Activated CD4-positive, alpha-beta T cell treated with anti-CD3 and anti-CD28 coated beads, Interleukin-2, amount 50 U/mL, for 16 hours (primary cell): ENCODE data around the gene SLC36A1.
"Not testable (repeated sequence)": the region's sequence is repeated elsewhere in the genome, so short reads cannot be mapped to it uniquely, and the experiment has no call there.

Experiments used
- DNase-seq: peaks from one replicate; pipeline ENCODE4 v3.0.0-alpha.2; 2020

SLC36A1 gene

DNA sequence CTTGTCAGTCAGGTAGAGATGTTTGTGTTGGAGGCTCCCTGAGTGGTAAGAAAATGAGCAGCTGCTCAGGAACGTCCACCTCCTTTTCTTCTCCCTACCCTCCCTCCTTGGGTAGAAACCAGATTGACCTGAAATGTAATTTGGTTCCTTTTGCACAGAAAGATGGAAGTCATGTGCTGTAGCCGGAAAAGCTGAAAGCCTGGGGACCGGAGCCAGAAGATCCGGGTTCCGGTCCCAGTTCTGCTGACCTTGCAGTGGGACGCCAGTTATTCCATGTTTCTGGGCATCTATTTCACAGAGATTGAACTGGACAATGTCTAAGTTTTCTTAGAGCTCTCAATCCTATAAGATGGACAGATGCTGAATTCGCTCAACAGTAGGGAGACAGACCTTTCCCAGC is 40.1 kb downstream of the SLC36A1 start:
- DNase-seq: no peak

DNA sequence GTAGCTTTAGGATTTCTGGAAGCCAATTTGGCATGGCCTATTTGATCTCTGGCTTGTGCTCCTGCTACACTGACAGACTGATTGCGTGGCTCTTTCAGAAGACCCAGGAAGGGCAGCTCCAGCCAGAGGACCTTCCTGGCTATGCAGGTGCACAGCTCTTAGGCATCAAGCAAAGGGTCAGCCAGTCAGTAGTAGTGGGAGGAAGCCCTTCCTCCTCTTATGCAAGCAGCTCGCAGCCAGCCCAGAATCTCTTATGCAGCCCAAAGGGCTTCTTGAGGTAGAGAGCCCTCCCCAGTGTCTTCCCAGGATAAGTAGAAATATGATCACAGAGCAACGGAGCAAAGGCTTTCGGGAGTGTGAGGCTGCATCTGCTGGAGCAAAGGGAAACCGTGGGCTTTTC is 43.2 kb downstream of the SLC36A1 start:
- DNase-seq: no peak

DNA sequence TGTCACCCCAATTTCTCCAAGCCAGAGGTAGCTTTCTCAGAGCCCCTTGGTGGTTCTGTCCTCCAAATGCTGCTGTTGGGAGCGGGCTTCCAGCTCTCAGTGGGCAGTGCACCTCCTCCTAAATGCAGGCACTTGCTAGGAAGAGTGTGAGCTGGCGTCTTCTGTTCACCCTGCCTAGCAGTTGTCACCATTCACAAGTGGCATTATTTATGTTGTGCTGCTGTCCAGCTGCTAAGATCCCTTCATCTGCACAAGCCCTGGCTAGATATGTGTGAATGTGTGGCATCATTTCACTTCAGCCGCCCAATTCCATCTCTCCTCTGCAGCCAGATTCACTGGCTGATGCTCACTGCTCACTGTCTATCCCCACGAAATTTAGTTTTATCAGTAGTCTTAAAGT is 43.7 kb downstream of the SLC36A1 start:
- no peak for DNase-seq

DNA sequence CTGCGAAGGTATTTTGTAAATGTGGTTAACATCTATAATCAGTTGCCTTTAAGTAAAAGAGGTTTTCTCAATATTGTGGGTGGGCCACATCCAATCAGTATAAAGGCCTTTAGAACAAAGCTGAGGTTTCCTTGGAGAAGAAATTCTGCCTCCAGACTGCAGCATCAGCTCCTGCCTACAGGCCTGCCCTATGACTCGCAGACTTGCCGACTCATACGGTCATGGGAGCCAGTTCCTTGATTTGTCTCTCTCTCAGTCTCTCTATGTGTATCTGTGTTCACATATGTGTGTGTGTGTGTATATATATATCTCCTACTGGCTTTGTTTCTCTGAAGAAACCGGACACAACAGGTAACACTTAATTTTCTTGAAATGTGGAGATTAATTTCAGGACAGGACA is 45.3 kb downstream of the SLC36A1 start:
- DNase-seq: no peak

DNA sequence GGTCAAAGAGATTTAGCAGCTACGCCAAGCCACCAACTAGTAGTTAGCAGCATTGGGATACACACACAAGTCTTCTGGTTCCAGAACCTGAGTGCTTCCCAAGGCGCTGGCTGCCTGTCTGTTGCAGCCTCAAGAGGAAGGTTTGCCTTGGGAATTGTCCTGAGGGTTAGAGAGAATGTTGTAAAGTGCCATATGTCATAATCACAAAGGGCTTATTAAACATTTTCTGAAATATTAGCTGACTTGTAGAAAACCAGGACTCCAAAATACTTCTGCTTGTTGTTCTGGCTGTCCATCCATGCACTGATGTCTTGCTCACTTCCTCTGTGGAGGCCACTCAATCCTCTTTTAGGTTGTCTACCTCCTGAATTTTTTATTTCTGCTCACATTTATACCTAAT is 46.3 kb downstream of the SLC36A1 start:
- DNase-seq: no peak

DNA sequence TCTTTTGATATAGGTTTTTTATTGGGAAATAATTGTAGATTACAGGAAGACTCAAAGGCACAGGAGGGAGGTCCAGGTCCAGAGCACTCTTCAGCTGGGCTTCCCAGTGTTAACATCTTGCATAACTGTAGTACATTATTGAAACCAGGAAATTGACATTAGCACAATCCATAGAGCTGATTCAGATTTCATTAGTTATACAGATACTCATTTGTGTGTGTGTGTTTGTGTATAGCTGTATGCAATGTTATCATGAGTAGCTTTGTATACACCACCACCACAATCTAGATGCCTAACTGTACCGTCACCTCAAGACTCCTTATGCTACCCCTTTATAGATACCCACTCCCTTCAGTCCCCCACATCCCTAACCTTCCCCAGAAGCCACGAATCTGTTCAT is 47.9 kb downstream of the SLC36A1 start:
- DNase-seq: no peak

DNA sequence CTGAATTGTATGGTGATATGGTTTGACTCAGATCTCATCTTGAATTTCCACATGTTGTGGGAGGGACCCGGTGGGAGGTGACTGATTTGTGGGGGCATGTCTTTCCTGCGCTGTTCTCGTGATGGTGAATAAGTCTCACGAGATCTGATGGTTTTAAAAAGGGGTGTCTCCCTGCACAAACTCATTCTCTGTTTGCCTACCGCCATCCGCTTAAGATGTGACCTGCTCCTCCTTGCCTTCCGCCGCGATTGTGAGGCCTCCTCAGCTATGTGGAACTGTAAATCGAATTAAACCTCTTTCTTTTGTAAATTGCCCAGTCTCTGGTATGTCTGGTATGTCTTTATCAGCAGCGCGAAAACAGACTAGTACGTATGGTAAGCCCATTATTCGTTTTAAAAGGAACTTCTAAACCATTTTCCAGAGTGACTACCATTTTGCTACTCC is 48.7 kb downstream of the SLC36A1 start:
- DNase-seq: no peak

DNA sequence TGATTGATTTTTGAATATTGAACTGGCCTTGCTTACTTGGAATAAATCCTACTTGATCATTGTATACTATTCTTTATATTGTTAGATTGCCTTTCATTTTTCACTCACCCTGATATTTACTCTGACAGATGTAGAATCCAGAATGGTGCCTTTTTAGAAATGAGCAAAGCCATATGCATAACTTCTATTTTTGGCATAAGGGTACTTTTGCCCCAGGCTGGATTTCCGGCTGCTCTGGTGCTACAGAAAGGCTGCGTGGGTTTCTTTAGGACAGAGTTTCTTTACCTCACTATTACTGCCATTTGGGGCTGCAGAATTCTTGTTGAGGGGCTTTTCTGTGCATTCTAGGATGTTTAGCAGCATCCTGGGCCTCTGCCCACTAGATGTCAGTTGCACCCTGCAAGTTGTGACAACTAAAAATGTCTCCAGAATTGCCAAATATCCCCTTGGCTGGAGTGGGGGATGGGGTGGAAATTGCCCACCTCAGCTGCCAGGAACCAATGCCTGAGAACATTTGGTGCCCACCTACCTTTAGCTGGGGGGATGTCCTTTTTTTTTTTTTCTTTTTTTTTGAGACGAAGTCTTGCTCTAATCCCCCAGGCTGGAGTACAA is 50.1 kb downstream of the SLC36A1 start:
- no peak for DNase-seq

DNA sequence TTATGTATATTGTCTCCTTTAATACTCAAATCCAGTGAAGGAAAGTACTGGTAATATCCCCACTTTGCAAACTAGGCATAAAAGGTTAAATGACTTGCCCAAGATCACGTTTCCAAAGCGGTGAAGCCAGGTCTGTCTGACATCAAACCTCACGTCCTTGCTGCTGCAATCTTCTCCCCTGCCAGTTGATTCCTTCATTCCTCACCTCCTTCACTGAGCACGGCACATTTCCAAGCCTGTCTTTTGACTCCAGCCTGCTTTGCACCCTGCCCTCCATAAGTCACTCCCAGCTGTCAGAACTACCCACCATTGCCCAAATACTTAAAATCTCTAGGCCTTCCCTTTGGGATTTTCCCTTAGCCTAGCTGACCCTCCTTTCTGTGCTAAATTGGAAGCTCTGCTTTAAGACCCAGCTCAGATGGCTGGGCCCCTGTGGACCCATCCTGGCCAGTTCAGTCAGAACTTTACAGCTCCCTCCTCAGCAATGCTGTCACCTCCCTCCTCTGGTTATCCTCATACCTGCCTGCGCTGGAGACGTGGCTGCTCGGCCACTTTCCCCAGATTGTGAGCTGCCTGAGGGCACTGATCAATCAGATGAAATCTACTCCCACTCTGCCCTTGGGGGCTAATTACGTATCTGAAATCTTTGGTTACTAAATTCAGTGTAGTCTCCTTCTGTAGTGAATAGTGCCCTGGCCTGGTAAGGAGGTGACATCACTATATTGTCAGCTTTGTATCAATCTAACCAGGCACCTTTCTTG is 51.2 kb downstream of the SLC36A1 start:
- no peak for DNase-seq

DNA sequence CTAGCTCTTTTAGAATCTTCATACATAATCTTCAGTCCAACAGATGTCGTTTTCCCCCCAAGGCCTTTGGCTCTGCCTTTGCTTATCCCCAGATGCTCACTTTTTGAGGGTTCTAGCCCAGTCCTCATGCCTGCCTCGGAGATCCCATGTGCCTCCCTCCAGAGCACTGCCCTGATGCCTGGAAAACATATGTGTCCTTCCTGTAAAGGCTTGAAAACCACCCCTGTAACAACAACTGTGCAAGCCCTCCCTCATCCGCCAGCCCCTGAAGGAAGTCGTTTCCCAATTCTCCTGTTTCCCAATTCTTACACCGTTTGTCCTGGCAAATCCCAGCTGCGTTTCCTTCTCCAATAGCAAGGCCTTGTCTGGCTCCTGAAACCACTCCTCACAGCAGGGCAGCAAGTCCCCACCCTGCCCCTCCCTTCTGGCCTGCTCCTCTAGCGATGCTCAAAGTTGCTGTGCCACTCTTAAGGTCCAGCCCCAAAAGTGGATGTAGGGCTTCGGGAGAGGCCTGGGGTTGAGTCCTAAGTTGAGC is 52.2 kb downstream of the SLC36A1 start:
- DNase-seq: no peak

DNA sequence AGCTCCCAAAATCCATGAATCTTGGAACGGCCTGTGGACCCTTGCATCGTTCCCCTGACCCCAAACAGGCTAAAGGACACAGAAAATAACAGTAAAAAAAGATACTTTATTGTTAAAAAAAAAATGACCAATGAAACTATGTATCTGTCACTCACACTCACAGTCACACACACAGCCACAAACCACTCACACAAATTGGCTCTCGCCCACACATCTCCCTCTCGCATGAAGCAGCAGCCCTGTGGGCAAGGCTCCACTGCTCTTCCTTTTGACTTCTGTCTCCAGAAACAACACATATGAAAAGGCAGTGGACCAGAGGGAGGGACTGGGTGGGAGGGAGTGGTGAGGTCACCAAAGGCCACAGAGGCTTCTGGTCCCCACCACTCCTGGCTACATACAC is 56.6 kb downstream of the SLC36A1 start:
- DNase-seq: no peak

DNA sequence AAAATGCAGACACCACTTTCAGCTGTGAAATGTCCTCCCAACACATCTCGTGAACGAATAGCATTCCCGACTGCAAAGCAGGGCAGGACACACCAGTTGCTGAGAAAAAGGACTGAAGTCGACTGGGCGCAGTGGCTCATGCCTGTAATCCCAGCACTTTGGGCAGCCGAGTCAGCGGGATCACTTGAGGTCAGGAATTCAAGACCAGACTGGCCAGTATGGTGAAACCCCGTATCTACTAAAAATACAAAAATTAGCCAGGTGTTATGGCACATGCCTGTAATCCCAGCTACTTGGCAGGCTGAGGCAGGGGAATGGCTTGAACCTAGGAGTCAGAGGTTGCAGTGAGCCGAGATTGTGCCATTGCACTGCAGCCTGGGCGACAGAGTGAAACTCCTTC is 60.9 kb downstream of the SLC36A1 start:
- not testable (repeated sequence) for DNase-seq

DNA sequence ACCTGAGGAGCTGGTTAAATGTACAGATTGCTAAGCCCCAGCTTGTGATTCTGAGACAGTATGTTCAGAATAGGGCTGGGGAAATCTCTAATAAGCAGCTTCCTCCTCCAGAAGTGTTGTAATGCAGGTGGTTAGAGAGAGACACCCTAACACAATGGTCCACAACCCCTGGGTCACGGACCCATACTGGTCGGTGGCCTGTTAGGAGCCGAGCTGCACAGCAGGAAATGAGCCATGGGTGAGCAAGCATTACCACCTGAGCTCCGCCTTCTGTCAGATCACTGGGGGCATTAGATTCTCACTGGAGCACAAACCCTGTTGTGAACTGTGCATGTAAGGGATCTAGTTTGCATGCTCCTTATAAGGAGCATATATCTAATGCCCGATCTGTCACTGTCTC is 61.8 kb downstream of the SLC36A1 start:
- no peak for DNase-seq

DNA sequence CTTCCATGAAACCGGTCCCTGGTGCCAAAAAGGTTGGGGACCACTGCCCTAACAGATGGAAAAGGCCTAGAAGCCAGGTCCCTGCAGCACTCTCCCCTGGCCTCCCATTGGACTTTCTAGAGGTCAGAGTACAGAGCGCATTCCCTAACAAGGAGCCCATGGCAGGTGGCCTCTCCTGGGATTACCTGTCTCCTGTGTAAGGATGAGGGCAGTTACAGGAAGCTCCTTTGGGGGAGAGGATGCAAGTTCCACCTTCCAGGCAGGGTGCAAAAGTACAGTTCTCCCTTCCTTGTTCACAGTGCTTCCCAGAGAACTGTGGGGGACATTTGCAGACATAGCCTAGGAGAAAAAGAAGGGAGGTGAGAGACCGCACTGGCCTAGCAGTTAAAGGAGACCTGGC is 62.4 kb downstream of the SLC36A1 start:
- no peak for DNase-seq

DNA sequence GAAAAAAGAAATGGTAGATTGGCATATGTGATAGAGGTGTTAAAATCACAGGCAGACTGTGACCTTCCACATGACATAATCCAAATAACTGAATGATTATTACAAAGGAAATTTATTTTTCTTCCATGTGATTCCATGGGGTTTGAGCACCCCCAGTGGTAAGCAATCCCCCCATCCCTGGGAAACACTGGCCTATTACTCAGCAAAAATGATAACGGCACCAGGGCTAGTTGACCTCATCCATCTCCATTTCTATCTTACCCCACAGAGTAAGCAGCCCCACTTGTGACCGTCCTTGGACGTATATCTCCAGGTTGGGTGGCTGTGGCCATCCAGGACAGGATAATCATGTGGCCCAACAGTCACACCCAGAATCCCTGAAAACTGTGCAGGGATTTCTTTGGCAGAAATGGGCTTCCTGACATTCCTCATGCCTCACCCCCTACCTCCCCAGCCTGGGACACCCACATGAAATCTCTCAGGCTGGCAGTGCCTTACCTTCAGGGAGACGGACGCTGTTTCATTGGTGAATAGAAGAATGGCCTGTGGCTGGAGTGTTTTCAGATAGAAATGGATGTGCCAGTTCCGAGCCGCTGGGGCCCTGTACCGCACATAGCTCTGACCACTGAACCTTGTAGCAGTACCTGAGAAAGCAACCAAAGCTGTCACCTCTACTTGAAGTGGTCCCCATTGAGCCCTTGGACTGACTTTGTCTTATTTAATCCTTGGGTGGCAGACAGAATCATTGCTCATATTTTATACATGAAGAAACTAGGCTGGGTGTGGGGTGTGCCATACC is 69.9 kb downstream of the SLC36A1 start:
- no peak for DNase-seq

DNA sequence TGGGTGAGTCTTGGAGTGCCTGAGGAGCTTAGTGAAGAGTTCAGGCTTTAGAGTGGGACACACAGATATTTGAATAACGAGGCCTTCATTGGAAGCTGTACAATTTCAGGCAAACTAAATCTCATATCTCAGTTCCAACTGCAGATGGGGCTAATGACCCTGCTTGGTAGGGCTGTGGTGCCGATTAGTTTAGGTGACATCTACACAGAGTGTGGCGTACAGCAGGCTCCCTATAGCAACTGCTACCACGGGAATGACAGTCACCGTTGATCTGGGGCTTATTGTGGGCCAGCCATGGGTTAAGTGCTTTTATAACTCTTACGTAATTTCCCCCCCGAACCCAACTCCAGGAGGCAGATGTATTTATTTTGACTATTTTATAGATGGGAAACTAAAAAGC is 72.9 kb downstream of the SLC36A1 start:
- no peak for DNase-seq

DNA sequence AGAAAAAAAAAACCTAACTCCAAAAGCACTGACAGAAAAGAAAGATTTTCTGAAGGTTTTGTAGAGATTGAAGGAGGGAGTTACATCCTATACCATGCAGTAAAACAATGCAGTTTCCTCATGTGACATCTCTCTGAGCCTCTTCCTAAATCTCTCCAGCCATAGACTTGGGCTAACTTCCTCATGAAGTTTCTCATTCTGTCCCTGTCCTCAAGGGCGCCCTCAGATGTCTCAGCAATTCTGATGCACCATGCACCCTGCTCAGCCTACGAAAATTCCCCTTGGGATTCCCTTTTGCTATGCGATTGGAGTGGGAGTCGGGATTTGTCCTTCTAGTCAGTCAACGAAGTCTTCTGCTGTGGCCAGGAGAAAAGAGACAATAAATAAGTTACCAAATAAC is 74.8 kb downstream of the SLC36A1 start:
- no peak for DNase-seq

DNA sequence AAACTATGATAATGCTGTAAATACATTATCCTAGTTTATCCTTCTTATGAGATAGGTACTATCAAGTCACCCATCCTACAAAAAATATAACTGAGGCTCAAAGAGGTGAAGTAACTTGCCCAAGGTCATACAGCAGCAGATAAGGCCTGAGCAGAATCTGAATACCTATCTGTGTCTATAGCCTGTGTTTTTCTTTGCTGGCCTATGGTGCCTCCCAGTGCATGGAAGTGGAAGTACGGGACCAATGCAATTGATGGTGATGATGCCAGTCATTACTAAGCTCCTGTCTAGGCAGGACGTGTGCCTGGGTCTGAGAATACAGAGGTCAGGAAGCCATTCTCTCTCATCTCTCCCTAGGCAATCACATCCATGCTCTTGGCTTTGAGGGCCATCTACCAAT is 75.9 kb downstream of the SLC36A1 start:
- DNase-seq: peak; percentile 63

DNA sequence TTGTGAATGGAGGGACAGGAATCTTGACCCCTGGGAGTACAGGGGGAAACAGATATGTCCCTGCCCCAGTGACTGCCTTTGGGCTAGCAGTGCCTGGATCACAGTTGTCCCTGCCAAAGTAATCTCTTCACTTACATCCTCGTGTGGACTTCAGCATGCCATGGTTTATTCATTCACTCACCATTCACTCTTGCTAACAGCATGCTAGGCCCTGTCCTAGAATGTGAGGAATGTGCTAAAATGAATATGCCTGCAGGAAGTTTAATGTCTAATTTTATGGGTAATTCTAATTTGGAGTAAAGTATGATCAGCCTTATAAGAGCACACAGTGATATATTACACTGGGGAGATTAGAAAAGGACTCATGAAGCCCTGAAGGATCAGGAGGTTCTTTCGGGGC is 80.8 kb downstream of the SLC36A1 start:
- DNase-seq: no peak

DNA sequence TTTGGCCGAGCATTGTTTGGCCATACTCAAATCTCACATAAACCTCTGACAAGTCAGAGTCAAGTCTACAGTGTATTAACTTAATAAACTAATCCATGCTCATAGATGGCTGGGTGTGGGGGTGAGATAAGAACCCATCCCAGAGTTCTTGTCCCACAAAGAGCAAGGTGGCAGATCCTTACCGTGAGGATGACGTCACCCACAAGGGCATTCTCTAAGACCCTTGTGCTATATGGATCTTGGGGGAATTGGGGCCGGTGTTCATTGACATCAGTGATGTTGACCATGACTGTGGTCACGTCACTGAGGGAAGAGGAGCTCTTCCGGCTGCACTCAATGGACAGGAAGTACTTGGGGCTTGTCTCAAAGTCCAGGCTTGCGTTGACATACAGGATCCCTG is 81.6 kb downstream of the SLC36A1 start:
- DNase-seq: no peak

DNA sequence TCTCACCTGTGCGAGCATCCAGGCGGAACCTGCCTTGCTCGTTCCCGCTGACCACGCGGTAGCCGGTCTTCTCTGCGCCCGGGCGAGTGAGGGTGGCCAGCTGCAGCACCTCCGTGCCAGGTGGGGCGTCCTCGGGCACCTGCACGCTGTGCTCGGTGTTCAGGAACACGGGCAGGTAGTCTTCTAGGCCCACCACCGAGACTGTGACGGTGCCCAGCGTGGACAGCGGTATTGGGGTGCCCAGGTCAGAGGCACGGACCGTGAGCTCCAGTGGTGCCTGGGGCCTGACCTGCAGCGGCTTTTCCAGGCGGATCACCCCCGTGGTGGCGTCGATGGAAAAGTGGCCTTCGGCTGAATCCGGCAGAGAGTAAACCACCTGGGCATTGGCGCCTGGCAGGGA is 84.2 kb downstream of the SLC36A1 start:
- DNase-seq: no peak

DNA sequence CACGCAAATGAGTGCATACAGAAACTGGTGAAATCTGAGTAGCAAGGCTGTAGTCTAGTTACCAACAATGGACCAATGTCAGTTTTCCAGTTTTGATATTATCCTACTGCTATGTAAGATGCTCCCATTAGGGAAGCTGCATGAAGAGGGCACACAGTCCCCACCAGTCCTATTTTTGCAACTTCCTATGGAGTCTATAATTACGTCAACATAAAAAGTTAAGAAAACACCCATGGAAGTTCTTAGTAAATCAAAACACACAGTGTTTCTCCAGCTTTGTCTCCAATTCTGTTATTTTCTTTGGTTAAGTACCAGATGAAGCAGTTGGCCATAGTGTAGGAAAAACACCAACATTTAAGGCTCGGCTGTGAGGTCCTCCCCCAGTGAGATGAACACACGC is 85.0 kb downstream of the SLC36A1 start:
- DNase-seq: no peak

DNA sequence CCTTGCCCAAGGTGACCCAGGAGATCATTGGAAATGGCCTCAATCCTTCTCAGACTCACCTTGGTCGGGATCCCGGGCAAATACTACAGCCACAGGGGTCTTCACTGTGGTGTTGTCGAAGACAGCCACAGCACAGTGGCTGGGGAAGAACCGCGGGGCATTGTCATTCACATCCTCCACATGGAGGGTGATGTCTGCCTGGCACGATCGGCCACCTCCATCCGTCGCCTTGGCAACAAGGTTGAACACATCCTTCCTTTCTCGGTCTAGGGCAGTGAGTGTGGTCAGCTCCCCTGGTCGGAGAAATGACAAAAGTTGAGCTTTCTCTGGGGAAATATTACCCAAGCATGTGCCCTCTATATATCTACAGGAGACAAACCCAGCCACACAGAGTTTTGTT is 86.9 kb downstream of the SLC36A1 start:
- no peak for DNase-seq

DNA sequence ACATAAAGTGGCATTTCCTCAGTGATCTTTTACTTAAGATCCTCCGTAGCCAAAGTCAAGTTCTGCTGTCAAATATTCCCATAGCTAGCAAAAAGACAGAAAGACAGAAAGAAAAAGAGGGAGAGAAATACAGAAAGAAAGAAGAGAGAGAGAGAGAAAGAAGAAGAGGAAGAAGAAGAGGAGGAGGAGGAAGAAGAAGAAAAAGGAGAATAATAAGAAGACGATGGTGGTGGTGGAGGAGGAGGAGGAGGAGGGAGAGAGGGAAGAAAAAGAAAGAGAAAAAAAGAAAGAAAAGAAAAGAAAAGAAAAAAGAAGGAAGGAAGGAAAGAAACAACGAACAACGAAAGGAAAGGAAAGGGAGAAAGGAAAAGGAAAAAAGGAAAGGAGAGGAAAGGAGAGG is 89.6 kb downstream of the SLC36A1 start:
- DNase-seq: no peak
